Type B pancreatic cell (in vitro differentiated cells): ENCODE data around the gene SPRED2. TPM values are rescaled to one million over a fixed set of nuclear protein-coding genes. Genes with fewer than 3 reads are reported as not detected.

Experiments used
- DNase-seq: peaks from one replicate; pipeline ENCODE4 v3.0.0; 2021; ENCODE audit warnings: mixed read lengths; ENCODE audit not compliant: unreplicated experiment; ENCODE audit errors: extremely low spot score
- H3K27ac Mint-ChIP-seq: 2 replicates; pipeline ENCODE4 v1.8.0; 2021; ENCODE audit warnings: mild to moderate bottlenecking, mixed read lengths
- H3K27me3 Mint-ChIP-seq: 2 replicates; pipeline ENCODE4 v1.8.0; 2021; ENCODE audit warnings: mixed read lengths
- H3K36me3 Mint-ChIP-seq: 2 replicates; pipeline ENCODE4 v1.8.0; 2021; ENCODE audit warnings: mixed read lengths
- H3K4me1 Mint-ChIP-seq: one replicate; pipeline ENCODE4 v1.8.0; 2021; ENCODE audit warnings: mixed read lengths; ENCODE audit not compliant: unreplicated experiment
- H3K4me3 Mint-ChIP-seq: 2 replicates; pipeline ENCODE4 v1.8.0; 2021; ENCODE audit warnings: mild to moderate bottlenecking, mixed read lengths
- H3K9me3 Mint-ChIP-seq: 2 replicates; pipeline ENCODE4 v1.8.0; 2021; ENCODE audit warnings: mixed read lengths
- CTCF ChIP-seq: fragments of 200-600 bp; sonication (generic); conservative IDR thresholded peaks from 2 replicates; pipeline ENCODE4 v1.5.0; 2021; ENCODE audit warnings: antibody characterized with exemption, mild to moderate bottlenecking
- total RNA-seq: library from RNA; stranded (reverse); gene quantifications from 2 replicates; pipeline ENCODE4 v1.2.1, GENCODE V29; 2021; ENCODE audit warnings: low replicate concordance

SPRED2 gene
- total RNA-seq, 1 donor from 2014 or later, result 38.9 TPM

- TF ChIP-seq CTCF, result peak; percentile 51
- Mint-ChIP-seq H3K27ac (peak overlapping the region; percentile 75), H3K36me3 (no peaks in the 10 kb centered on the region), H3K27me3 (no peaks in the 10 kb centered on the region), H3K4me1 (peaks cover 50% of the 10 kb centered on the region), H3K9me3 (peaks cover 3% of the 10 kb centered on the region), H3K4me3 (no peak overlapping the region)
- DNase-seq, result no peak
Observed at GRCh38 chr2:65363879-65364666, 68.3 kb downstream of the SPRED2 start.

- Mint-ChIP-seq H3K27me3 (no peaks in the 10 kb centered on the region), H3K36me3 (no peaks in the 10 kb centered on the region), H3K4me1 (peaks cover 54% of the 10 kb centered on the region), H3K27ac (no peak overlapping the region), H3K4me3 (no peak overlapping the region), H3K9me3 (peaks cover 3% of the 10 kb centered on the region)
- no peak for DNase-seq
- no peak for TF ChIP-seq CTCF
Observed at GRCh38 chr2:65361623-65362022, 70.8 kb downstream of the SPRED2 start.

GRCh38 chr2:65360441-65360840 is 72.0 kb downstream of the SPRED2 start:
- Mint-ChIP-seq H3K36me3 (no peaks in the 10 kb centered on the region), H3K4me1 (peaks cover 51% of the 10 kb centered on the region), H3K9me3 (peaks cover 3% of the 10 kb centered on the region), H3K27me3 (no peaks in the 10 kb centered on the region), H3K27ac (no peak overlapping the region), H3K4me3 (no peak overlapping the region)
- no peak for TF ChIP-seq CTCF
- DNase-seq, result no peak

- Mint-ChIP-seq H3K4me1 (peaks cover 50% of the 10 kb centered on the region), H3K9me3 (peaks cover 1% of the 10 kb centered on the region), H3K27ac (no peak overlapping the region), H3K27me3 (no peaks in the 10 kb centered on the region), H3K36me3 (no peaks in the 10 kb centered on the region), H3K4me3 (no peak overlapping the region)
- TF ChIP-seq CTCF, result no peak
- no peak for DNase-seq
Observed at GRCh38 chr2:65358678-65359400, 73.6 kb downstream of the SPRED2 start.

GRCh38 chr2:65357959-65358294 is 74.5 kb downstream of the SPRED2 start:
- Mint-ChIP-seq H3K36me3 (no peaks in the 10 kb centered on the region), H3K9me3 (no peaks in the 10 kb centered on the region), H3K4me1 (peaks cover 45% of the 10 kb centered on the region), H3K27me3 (no peaks in the 10 kb centered on the region), H3K27ac (no peak overlapping the region), H3K4me3 (no peak overlapping the region)
- TF ChIP-seq CTCF, result no peak
- no peak for DNase-seq
